A549 (cell line): ENCODE data around the gene RABAC1. TPM values are rescaled to one million over a fixed set of nuclear protein-coding genes. Genes with fewer than 3 reads are reported as not detected.

Source experiments
- ATAC-seq, 2 experiments: fragments of 200-7000 bp in 1 of 2; fragments of >200 bp in 1 of 2; cut with Nextera tagmentation in 1 of 2; cut with Tn5 transposase in 1 of 2; 3 replicates each; pipeline versions ENCODE4 v1.8.0 to v1.9.1; 2018 to 2020; ENCODE audit warnings: mild to moderate bottlenecking in 1 of 2, moderate library complexity in 1 of 2
- CTCF ChIA-PET: fragments of 300-600 bp; sonication (Branson Sonifier 250); formaldehyde crosslinking; extraction: SDS; loops from one replicate; lab custom pipeline; 2021; ENCODE audit warnings: antibody characterized with exemption, inconsistent platforms; lab: Yijun Ruan, JAX
- POLR2A ChIA-PET: fragments of 350-600 bp; formaldehyde crosslinking; extraction: SDS; loops from one replicate; lab custom pipeline; 2021; ENCODE audit warnings: antibody characterized with exemption, inconsistent platforms; lab: Yijun Ruan, JAX
- DNase-seq, 2 experiments: peaks; one replicate each; pipeline versions ENCODE4 v3.0.0 to v3.0.0-alpha.2; 2011 to 2016; ENCODE audit warnings: low read depth in 1 of 2, low spot score in 1 of 2
- FAIRE-seq: peaks from 2 replicates; lab custom pipeline; 2011; peaks lifted over from hg19 to GRCh38; lab: Jason Lieb, UNC
- H3K27ac ChIP-seq, 2 experiments: fragments of >200 bp; sonication (Bioruptor Twin); formaldehyde crosslinking; 3 replicates each; pipeline ENCODE4 v1.5.1; 2016 to 2017
- H3K4me1 ChIP-seq: fragments of >200 bp; sonication (Bioruptor Twin); formaldehyde crosslinking; 3 replicates; pipeline ENCODE4 v1.6.1; 2016
- H3K4me2 ChIP-seq: fragments of >200 bp; sonication (Bioruptor Twin); formaldehyde crosslinking; 3 replicates; pipeline ENCODE4 v1.6.1; 2016
- H3K4me3 ChIP-seq: fragments of >200 bp; sonication (Bioruptor Twin); formaldehyde crosslinking; 3 replicates; pipeline ENCODE4 v1.5.1; 2016
- H3K9me3 ChIP-seq: fragments of >200 bp; sonication (Bioruptor Twin); formaldehyde crosslinking; 3 replicates; pipeline ENCODE4 v1.6.1; 2016
- ATOH8 ChIP-seq: fragments of 250-450 bp; sonication (Bioruptor Pico); IDR thresholded peaks from 2 replicates; pipeline ENCODE4 v1.5.0; 2020; ENCODE audit warnings: low read depth, mild to moderate bottlenecking, moderate library complexity
- CBX2 ChIP-seq: fragments of 200-600 bp; sonication (generic); IDR thresholded peaks from 2 replicates; pipeline ENCODE4 v1.6.1; 2016; ENCODE audit warnings: low read depth, mild to moderate bottlenecking, borderline replicate concordance
- CEBPB ChIP-seq, 2 experiments: fragments of >200 bp in 1 of 2; sonication (Bioruptor Twin) in 1 of 2; formaldehyde crosslinking in 1 of 2; IDR thresholded peaks; 2 replicates each; pipeline ENCODE4 v1.6.1; 2012 to 2016
- CTCF ChIP-seq: fragments of >200 bp; sonication (Bioruptor Twin); formaldehyde crosslinking; IDR thresholded peaks from 3 replicates; pipeline ENCODE4 v1.5.1; 2016
- EHF ChIP-seq: fragments of 250-450 bp; sonication (Bioruptor Pico); IDR thresholded peaks from 2 replicates; pipeline ENCODE4 v1.5.0; 2020; ENCODE audit warnings: mild to moderate bottlenecking
- EHMT2 ChIP-seq: fragments of 200-600 bp; sonication (generic); IDR thresholded peaks from 2 replicates; pipeline ENCODE4 v1.6.1; 2016; ENCODE audit warnings: antibody characterized with exemption, low read depth, mild to moderate bottlenecking, moderate library complexity
- ESRRA ChIP-seq: fragments of 150-350 bp; IDR thresholded peaks from 2 replicates; pipeline ENCODE4 v1.6.1; 2014; ENCODE audit warnings: mild to moderate bottlenecking, low read length, borderline replicate concordance
- FOSB ChIP-seq: fragments of 250-450 bp; sonication (Bioruptor Pico); IDR thresholded peaks from 2 replicates; pipeline ENCODE4 v1.5.0; 2020; ENCODE audit warnings: mild to moderate bottlenecking, moderate library complexity
- FOXS1 ChIP-seq: fragments of 250-450 bp; sonication (Bioruptor Pico); IDR thresholded peaks from 2 replicates; pipeline ENCODE4 v1.5.0; 2020; ENCODE audit warnings: mild to moderate bottlenecking, moderate library complexity
- HEYL ChIP-seq: fragments of 250-450 bp; sonication (Bioruptor Pico); IDR thresholded peaks from 2 replicates; pipeline ENCODE4 v1.8.0; 2021; ENCODE audit warnings: mild to moderate bottlenecking, moderate library complexity
- HOXB13 ChIP-seq: fragments of 250-450 bp; sonication (Bioruptor Pico); IDR thresholded peaks from 2 replicates; pipeline ENCODE4 v1.5.0; 2020; ENCODE audit warnings: low read depth, mild to moderate bottlenecking, moderate library complexity
- HOXB5 ChIP-seq: fragments of 250-450 bp; sonication (Bioruptor Pico); IDR thresholded peaks from 2 replicates; pipeline ENCODE4 v1.5.0; 2020; ENCODE audit warnings: mild to moderate bottlenecking, moderate library complexity
- JUNB ChIP-seq: fragments of >200 bp; sonication (Bioruptor Twin); formaldehyde crosslinking; IDR thresholded peaks from 2 replicates; pipeline ENCODE4 v1.6.1; 2016
- KDM1A ChIP-seq: fragments of 200-600 bp; sonication (generic); IDR thresholded peaks from 2 replicates; pipeline ENCODE4 v1.6.1; 2016; ENCODE audit warnings: low read depth, mild to moderate bottlenecking
- MAX ChIP-seq: IDR thresholded peaks from 2 replicates; pipeline ENCODE4 v1.6.1; 2012
- POLR2A ChIP-seq: IDR thresholded peaks from 2 replicates; pipeline ENCODE4 v1.6.1; 2012; ENCODE audit warnings: mild to moderate bottlenecking, low read length
- REST ChIP-seq: fragments of 200-600 bp; sonication (generic); IDR thresholded peaks from 2 replicates; pipeline ENCODE4 v1.6.1; 2016; ENCODE audit warnings: antibody characterized with exemption, mild to moderate bottlenecking, moderate library complexity
- TFCP2L1 ChIP-seq: fragments of 250-450 bp; sonication (Bioruptor Pico); IDR thresholded peaks from 2 replicates; pipeline ENCODE4 v1.5.0; 2021; ENCODE audit warnings: mild to moderate bottlenecking
- ZFP36 ChIP-seq: fragments of 450-650 bp; IDR thresholded peaks from 2 replicates; pipeline ENCODE4 v1.6.1; 2014; ENCODE audit warnings: borderline replicate concordance; ENCODE audit not compliant: partially characterized antibody
- ZSCAN20 ChIP-seq: fragments of 250-450 bp; sonication (Bioruptor Pico); IDR thresholded peaks from 2 replicates; pipeline ENCODE4 v1.8.0; 2022; ENCODE audit warnings: mild to moderate bottlenecking, moderate library complexity
- WGBS: methylation state at CpG from one replicate; pipeline ENCODE4 v1.1.6; 2017; ENCODE audit errors: missing lambda C conversion rate; 5-methylcytosine and 5-hydroxymethylcytosine counted together
- polyA plus RNA-seq, 4 experiments: library from polyadenylated mRNA; depleted of rRNA in 3 of 4; stranded (reverse); fragments of >200 nt; fragmentation: RNase III in 1 of 4; extraction: RNeasy Plus Mini Kit Qiagen cat#74134 plus additional on column Dnase treatment in 1 of 4; gene quantifications; 2 replicates in 3 of 4; 3 replicates in 1 of 4; pipeline ENCODE4 v1.2.3, GENCODE V29; 2011 to 2017

The RABAC1 gene
- polyA plus RNA-seq, 2 of the 4 experiments (the other 2 are of a cell fraction), result 117 to 247 TPM

- H3K27ac ChIP-seq, result no peak overlapping the region
- TF ChIP-seq HEYL, result no peak
- no peak for TF ChIP-seq CBX2
- TF ChIP-seq KDM1A, result no peak
- no peak for TF ChIP-seq ZFP36
- no peak for TF ChIP-seq ZSCAN20
- TF ChIP-seq EHMT2, result peak; percentile 93; the same call in 1 of the 2 replicates
- TF ChIP-seq ESRRA, result no peak
- TF ChIP-seq FOXS1, result peak; percentile 81; the same call in 1 of the 2 replicates
- TF ChIP-seq CEBPB (IDR thresholded peaks at IDR 0.05), result no peak
- no peak for TF ChIP-seq TFCP2L1 (CRISPR knock-in tag)
- TF ChIP-seq FOSB (CRISPR knock-in tag), result no peak
- TF ChIP-seq ATOH8 (CRISPR knock-in tag), result no peak
- no peak for TF ChIP-seq POLR2A
- TF ChIP-seq HOXB13 (CRISPR knock-in tag), result peak; percentile 71; the same call in 1 of the 2 replicates
- TF ChIP-seq MAX, result no peak
- no peak for TF ChIP-seq CTCF
- TF ChIP-seq EHF (CRISPR knock-in tag), result peak; percentile 67; the same call in 1 of the 2 replicates
- TF ChIP-seq HOXB5 (CRISPR knock-in tag), result peak; percentile 78
- TF ChIP-seq JUNB, result no peak
- TF ChIP-seq REST, result peak; percentile 95
- H3K9me3 ChIP-seq, result no peaks in the 10 kb centered on the region
- FAIRE-seq (peak; percentile 82), DNase-seq (peak; percentile 69 to 95), ATAC-seq (peak; percentile 57 to 76)
- WGBS, result 4% methylated on average over 33 of the region's 35 CpGs
- H3K4me3 ChIP-seq, result peak overlapping the region; percentile 47
- CTCF ChIA-PET, result interaction anchor here (0.7 to 14.8 kb wide), 11 partner anchors 11 to 290 kb away, joined by 3 to 344 read pairs (median 4); no protein-coding TSS in a partner anchor
- POLR2A ChIA-PET, result interaction anchor here (0.7 to 1.0 kb wide), 2 partner anchors 13 to 38 kb away, joined by 3 read pairs; partner anchors contain the start of gene RABAC1
- peak overlapping the region; percentile 100 for H3K4me2 ChIP-seq
- H3K4me1 ChIP-seq, result peaks cover 30% of the 10 kb centered on the region
These were observed 38.2 kb upstream of the RABAC1 start for GRCh38 chr19:41997121-41997850.
